ENCODE measurements around the gene DOK6.

DOK6 gene

GRCh38 chr18:69882965-69883668, 482.4 kb downstream of the DOK6 start:
- no peak for DNase-seq

GRCh38 chr18:69883781-69884180, 483.1 kb downstream of the DOK6 start:
- DNase-seq, result no peak

GRCh38 chr18:69885355-69885754, 484.7 kb downstream of the DOK6 start:
- DNase-seq, result no peak

GRCh38 chr18:69885841-69886531, 485.3 kb downstream of the DOK6 start:
- no peak for DNase-seq

GRCh38 chr18:69887256-69887655, 486.6 kb downstream of the DOK6 start:
- DNase-seq, result no peak

- DNase-seq, result no peak
These were observed 488.3 kb downstream of the DOK6 start for GRCh38 chr18:69889009-69889408.

GRCh38 chr18:69890558-69890957, 489.9 kb downstream of the DOK6 start:
- no peak for DNase-seq

GRCh38 chr18:69894467-69894866, 493.8 kb downstream of the DOK6 start:
- DNase-seq, result no peak

GRCh38 chr18:69895066-69896047, 494.7 kb downstream of the DOK6 start:
- DNase-seq, result no peak

- no peak for DNase-seq
These were observed 496.9 kb downstream of the DOK6 start for GRCh38 chr18:69897397-69898108.

GRCh38 chr18:69898241-69898861, 497.7 kb downstream of the DOK6 start:
- no peak for DNase-seq
